GM21423 (cell line): ENCODE measurements around the gene WNK1.
"Not testable (repeated sequence)": the region's sequence is repeated elsewhere in the genome, so short reads cannot be mapped to it uniquely, and the experiment has no call there.

Source experiments
- ATAC-seq: cut with Tn5 transposase; IDR thresholded peaks from one replicate; pipeline ENCODE4 v1.9.1; 2021; ENCODE audit warnings: mild to moderate bottlenecking, moderate library complexity; ENCODE audit not compliant: unreplicated experiment

Gene WNK1

GRCh38 chr12:751999-752694 is at the start of gene WNK1:
TSS of gene WNK1 (plus strand) at chr12:752579. CDS start at chr12:753566, 987 bp downstream.
- peak; percentile 52 for ATAC-seq

GRCh38 chr12:704516-705242 is 47.7 kb upstream of the WNK1 start:
- no peak for ATAC-seq

GRCh38 chr12:708084-708483 is 44.3 kb upstream of the WNK1 start:
- not testable (repeated sequence) for ATAC-seq

GRCh38 chr12:709455-710020 is 42.8 kb upstream of the WNK1 start:
- ATAC-seq: no peak

- ATAC-seq: no peak
These were observed 40.1 kb upstream of the WNK1 start for GRCh38 chr12:712172-712863.

GRCh38 chr12:713281-713875 is 39.0 kb upstream of the WNK1 start:
- no peak for ATAC-seq

- ATAC-seq: no peak
These were observed 35.9 kb upstream of the WNK1 start for GRCh38 chr12:716506-716905.

GRCh38 chr12:718756-719102 is 33.6 kb upstream of the WNK1 start:
- ATAC-seq: no peak

- ATAC-seq: no peak
These were observed 32.0 kb upstream of the WNK1 start for GRCh38 chr12:720231-720941.

- no peak for ATAC-seq
These were observed 28.1 kb upstream of the WNK1 start for GRCh38 chr12:724194-724855.

GRCh38 chr12:725076-725475 is 27.3 kb upstream of the WNK1 start:
- no peak for ATAC-seq

GRCh38 chr12:726281-727140 is 25.9 kb upstream of the WNK1 start:
- ATAC-seq: no peak

GRCh38 chr12:727321-727720 is 25.1 kb upstream of the WNK1 start:
- ATAC-seq: no peak

GRCh38 chr12:728781-729180 is 23.6 kb upstream of the WNK1 start:
- ATAC-seq: no peak

- ATAC-seq: no peak
These were observed 23.2 kb upstream of the WNK1 start for GRCh38 chr12:729221-729620.

GRCh38 chr12:730550-730949 is 21.8 kb upstream of the WNK1 start:
- ATAC-seq: no peak

GRCh38 chr12:737122-737739 is 15.1 kb upstream of the WNK1 start:
- no peak for ATAC-seq

GRCh38 chr12:738712-739111 is 13.7 kb upstream of the WNK1 start:
- no peak for ATAC-seq

- ATAC-seq: no peak
These were observed 13.0 kb upstream of the WNK1 start for GRCh38 chr12:739349-739748.
